GM21825 (cell line): ENCODE results near the gene MAGEF1.

Source experiments
- ATAC-seq: cut with Tn5 transposase; IDR thresholded peaks from one replicate; pipeline ENCODE4 v1.9.1; 2021; ENCODE audit warnings: mild to moderate bottlenecking, moderate library complexity; ENCODE audit not compliant: unreplicated experiment

Gene MAGEF1

DNA sequence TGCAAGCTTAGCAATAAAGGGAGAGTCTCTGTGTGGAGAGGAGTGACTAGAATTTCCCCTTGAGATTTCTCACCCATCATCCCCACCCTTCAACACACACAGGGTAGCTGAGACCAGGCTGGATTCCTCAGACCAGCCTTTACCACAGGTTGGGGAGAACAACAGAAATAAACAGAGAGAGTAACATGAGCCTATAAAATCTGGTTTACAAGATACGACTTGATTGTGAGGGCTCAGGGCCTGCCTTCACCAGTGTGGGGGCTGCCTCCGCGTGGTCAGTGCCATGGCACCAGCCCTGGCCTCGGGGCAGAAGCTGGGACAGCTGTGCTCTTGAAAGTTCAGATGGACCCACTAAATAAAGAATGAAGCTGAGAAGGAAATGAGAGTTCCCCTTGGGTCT lies 14.6 kb upstream of the MAGEF1 start:
- ATAC-seq = no peak

DNA sequence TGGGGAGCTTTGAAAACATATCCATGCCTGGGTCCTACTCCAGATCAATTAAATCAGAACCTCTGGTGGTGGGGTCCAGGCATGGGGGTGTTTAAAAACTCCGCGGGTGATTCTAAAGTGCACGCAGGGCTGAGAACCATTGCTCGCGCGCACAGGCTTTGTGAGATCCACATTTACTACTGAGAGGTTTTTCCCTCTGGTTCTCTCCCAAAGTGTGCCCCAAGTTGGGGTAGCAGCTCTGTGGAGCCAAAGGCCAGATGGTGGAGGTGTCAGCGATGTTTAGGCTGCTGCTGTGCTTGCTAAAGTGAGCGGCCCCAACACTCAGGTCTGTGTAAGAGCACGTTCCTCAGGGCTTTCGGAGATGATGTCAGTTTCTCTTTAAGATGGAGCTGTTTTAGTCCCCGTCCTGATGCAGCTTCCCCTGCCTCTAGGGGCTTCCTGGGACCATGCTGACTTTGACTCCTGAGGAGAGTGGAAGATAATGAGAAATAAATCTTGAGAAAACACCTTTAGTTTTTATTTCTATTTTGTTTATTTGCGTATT lies 13.4 kb upstream of the MAGEF1 start:
- no peak for ATAC-seq

DNA sequence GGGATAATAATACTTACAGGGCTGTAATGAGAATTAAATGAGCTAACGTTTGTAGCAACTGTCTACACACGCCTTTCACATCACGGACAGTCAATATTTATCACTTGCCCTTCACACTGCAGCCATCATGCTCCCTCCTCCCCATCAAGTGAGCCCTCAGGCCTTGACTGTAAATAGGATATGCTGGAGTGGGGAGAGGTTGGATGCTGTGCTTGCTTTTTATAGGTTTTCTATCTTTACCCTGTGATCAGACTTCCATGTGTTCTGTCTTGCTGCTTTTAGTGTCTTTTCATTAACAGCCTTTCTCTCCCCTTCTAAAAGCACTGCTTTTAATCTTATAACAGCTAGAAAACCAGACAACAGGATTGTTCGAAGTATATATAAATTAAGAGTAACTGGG lies 12.8 kb upstream of the MAGEF1 start:
- no peak for ATAC-seq

DNA sequence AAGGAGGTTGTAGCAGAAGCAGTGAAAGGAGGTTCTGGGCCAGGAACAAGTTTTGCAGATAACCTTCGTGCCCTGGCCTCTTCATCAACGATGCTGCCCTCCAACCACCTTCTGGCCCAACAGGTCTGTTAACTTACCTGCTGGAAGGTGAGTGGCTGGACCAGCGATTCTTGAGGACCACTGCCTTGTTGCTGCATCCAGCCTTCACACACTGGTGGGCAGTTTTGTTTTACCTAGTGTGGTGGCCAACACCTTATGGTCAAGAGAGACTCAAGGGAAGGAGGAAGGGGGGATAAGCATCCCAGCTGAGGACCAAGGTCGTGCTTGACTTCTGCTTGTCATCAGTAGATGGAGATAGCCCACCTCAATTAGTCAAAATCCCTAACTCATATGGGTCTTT lies 7.8 kb upstream of the MAGEF1 start:
- no peak for ATAC-seq

DNA sequence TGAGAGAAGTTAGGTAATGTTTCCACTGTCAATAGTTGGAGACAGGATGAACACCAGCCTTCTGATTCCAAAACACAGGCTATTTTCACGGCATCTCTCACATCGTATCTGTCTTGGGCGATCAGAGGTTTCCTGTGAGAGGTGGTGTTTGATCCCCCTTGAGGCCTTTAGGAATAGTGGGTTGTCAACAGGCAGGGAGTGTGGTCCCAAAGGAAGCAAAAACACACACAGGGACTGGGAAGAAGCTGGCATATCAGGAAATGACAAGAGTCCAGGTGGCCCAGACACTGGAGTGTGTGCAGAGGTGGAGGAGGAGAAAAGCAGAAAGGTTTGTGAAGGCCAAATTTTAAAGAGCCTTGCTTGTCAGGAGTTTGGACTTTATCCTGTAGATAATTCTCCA lies 6.6 kb upstream of the MAGEF1 start:
- ATAC-seq = no peak

DNA sequence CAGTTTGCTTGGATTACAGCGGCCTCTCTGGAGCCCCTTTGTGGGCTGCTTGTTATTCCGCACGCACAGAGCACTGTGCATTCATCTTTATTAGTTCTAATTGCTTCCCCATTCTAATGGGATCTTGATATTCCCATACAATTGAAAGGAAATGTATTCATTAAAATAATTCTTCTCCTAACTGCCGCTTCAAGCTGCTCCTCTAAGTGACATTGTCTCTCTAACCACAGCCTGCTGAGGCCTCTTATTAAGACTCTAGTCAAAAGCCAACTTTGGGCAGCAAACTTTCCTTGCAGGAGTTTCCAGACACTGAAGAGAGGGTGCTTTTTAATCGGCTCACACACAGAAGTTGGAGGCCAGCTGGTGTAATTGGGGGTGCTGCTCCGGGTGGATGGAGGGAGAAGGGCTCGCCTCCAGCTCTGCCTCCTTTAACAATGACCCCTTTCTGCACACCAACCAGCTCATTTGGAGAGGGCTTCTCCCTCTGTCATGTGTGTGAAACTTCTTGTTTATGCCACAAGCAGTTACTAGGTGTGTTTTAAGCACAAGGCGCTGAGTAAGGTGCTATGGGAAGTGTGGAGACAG lies 5.6 kb upstream of the MAGEF1 start:
- ATAC-seq = no peak

DNA sequence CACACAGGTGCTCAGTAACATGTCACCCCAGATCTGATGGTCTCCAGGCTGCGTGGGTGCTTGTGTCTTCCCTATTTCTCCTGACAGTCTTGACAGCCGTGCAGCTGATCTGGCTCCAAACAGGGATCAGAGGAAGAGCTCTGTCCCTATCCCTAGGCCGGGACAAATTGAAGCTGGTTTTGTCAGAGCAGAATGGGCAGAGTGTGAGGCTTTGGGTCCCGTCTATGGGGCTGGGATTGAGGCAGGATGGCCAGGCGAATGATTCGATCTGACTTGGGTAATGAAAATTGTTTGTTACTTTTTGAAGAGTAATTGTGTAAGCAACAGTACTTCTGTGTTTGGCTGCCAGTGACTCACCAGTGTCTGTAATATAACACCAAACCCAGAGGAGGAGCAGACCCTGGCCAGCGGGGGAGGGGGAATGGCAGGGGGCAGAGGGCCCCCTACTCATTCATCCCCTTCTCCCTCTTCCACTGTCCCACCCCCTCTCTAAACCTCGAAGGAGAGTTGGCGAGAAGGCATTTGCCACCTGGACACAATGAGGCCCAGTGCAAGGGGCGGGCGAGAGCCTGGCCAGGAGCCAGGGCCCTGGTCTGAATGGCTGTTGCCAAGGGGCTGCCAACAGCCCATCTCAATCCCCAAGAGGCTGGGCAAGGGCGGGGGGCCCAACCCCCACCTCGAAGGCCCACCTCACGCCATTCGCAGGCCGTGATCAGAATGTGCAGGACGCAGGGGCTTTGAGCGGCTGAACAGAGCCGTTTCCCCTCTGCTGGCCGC lies 4.9 kb upstream of the MAGEF1 start:
- ATAC-seq = no peak

DNA sequence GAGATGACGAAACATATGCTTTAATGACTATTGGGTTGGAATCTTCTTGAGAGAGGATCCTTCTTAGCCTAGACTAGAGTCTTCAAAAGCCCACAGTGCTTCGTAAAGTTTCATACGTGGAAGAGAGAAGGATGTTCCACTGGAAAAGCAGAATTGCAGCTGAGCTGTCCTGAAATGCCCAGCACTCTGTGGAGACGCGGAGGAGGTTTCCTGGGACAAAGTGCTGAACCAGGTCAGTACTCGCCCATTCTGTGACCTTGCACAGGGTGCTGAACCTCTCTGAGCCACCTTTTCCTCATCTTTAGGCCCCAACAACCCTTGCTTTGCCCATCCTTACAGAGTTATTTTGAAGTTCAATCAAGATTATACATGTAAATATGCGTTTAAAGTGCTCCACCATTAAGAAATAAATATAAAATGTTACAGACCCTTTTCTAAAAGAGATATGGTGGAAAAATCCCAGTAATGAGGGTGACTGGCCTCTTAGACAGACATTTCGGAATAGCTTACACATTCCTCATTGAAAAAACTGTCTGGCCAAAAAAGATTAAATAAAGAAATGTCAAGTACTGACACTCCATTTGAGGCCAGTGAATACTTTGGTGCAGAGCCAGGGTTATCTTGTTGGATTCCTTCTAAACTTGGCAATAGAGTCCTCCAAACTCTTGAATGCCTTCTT lies 4.2 kb upstream of the MAGEF1 start:
- ATAC-seq = no peak

DNA sequence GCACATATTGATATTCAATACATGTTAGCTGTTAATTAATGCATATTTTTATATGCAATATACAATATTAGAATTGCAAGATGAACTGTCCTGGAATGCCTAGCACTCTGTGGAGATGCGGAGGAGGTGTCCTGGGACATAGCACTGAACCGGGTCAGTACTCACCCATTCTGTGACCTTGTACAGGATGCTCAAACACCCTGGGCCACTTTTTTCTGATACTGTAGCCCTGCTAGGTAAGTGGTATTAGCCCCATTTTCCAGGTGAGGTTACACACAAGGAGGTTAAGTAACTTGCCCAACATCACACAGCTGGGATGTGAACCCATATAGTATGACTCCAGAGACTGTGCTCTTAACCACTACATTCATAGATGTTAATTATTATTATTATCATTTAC lies 1.7 kb upstream of the MAGEF1 start:
- no peak for ATAC-seq

DNA sequence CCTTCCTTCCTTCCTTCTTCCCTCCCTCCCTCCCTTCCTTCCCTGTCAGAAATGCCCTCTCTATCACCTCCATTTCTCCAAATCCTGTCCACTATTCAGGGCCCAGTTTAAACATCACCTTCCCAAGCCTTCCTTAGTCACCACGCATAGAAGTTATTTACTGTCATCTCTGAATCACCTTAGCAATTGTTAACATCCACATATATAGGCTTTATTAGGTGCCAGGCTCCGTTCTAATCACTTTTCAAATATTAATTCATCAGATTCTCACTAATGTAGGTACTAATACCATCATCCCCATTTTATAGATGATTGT lies 1.1 kb upstream of the MAGEF1 start:
- no peak for ATAC-seq

DNA sequence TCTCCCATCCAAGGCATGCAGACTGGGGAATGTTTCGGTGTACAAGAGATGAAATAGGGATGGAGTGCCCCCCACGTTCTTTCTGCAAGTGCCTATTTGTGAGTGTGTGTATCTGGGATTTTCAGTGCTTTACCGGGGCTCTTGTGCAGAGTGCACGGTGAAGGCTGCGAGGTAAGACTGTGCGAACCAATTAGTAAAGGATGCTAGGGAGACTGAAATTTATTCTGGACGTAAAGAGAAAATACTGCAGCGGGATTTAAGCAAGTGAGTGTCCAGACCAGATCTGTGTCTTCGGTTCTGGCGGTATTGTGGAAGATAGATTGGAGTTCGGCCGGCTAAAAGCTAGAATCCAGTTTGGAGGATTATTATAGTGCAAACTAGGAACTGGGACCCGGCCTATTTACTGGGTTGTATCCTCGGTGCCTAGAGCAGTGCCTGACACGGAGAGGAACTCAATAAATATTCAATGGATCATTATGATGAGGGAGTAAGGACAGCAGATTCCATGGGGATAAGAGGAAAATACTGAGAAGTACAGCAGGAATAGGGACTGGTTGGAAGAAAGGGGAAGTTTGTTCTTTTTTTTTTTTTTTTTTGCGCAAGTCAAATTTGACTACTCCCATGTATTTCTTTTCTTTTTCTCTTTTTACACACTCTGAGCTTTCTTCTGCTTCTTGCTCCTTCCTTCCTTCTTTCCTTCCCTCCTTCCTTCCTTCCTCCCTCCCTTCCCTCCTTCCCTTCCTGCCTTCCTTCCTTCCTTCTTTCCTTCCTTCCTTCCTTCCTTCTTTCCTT lies 580 bp upstream of the MAGEF1 start:
- ATAC-seq = peak; percentile 17

DNA sequence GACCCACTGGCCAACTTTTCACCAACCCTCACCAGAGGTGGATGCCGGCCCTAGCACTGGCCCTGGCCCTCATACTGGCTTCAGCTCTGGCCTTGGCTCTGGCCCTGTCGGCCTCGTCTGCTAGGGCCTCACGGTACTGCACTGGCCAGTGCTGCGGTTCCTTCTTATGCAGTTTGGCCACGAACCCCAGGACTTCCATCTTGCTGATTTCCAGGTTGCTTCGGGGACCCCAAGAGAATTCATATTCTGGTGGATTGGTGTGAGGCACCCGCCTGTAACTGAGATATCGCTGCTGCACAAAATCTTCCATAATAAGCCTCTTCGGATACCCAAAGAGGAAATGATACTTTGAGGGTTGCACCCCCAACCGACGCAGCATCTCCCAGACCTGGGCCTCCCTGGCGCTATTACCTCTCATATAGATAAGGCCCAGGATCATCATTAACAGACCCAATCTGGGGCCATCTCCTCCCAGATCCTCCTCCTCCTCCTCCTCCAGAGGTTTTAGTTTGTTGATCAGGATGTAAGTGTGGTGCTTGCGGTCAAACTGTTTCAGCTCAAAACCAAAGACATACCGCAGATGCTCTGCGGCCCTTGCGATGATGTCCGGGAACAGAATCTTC lies 883 bp downstream of the MAGEF1 start:
- ATAC-seq = peak; percentile 48

DNA sequence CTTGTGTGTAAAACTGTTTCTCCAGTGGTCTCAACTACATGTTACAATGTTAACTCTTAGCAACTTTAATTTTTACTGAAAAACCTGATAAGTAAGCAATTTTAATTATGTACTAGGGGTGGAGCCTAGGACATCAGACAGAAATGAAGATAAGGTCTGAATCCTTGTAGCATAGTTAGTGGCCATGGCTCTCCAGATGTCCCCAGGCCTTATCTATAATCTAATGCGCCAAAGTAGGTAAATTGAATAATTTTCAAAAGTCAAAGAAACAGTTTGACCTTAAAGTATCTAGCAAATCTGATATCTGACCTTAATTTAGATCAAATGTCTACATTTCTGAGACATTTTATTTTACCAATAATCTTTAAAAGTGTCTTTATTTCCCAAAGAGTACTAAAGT lies 8.2 kb downstream of the MAGEF1 start:
- ATAC-seq = no peak

DNA sequence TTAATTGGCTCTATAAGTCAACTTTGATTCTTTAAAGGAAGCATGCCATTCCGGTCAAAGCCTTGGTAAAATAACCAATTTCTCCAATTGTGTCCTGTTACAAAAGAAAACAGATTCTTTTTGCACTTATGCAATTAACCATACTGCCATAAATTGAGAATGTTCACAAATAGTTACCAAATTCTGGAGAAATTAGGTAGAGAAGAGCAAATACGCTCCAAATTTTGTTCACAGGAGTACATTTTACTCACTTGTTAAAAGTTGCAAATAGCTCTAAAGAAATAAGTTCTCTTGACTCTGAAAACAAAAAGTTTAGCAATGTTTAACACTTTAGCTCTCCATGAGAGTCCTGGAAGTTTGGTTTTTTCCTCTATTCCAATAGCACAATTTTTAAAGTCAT lies 11.1 kb downstream of the MAGEF1 start:
- no peak for ATAC-seq

DNA sequence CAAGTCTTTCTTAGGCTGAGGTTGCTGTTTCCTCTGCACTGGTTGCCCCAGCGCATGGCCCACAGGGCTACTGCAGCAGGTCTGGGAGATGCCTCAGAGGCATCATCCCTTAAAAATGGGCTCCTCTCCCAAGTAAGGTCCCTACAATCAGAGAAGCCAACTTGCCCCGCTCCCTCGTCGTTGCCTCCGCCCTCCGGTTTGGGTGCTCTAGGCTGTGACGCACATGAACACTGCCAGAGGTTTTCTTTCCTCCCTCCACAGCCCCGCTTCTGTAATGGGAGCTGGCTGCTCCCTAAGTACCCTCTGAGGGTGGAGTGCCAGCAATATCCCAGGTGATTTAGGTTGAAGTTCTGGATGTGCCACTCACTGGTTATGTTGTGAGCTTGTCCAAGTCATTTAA lies 14.0 kb downstream of the MAGEF1 start:
- ATAC-seq = no peak

DNA sequence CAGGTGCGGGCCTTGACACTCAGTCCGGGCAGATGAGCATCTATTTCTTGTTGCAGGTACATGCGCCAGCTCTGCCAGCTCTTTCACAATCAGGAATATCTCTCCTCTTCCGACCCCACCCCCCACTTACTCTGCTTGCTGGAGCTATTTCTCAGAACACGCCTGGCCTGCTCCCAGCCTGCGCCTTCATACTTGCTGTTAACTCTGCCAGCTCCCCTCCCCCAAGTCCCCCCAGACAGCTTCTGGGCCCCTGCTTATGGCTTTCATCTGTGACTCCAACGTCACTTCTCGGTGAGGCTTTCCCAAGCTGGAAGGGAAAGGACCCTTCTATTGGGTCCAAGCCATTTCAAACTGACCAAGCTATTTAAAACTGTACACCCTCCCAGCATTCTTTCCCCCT lies 15.2 kb downstream of the MAGEF1 start:
- no peak for ATAC-seq

DNA sequence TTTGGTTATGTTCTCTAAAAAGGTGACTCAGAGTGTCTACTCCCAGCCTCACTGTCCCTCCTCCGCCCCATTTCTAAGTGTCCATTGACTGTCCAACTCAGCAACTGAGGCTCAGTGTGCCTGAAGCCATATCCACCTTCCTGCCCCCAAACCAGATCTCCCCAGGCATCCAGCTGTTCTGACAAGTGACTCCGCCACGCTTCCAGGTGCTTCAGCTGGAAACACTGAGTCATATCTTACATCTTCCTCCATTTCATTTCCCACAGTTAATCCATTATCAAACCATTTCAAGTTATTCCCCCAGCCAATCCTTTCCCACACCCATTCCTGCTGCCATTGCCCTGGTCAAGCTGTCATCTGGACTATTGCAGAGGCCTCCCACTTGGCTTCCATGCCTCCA lies 17.1 kb downstream of the MAGEF1 start:
- ATAC-seq = no peak

DNA sequence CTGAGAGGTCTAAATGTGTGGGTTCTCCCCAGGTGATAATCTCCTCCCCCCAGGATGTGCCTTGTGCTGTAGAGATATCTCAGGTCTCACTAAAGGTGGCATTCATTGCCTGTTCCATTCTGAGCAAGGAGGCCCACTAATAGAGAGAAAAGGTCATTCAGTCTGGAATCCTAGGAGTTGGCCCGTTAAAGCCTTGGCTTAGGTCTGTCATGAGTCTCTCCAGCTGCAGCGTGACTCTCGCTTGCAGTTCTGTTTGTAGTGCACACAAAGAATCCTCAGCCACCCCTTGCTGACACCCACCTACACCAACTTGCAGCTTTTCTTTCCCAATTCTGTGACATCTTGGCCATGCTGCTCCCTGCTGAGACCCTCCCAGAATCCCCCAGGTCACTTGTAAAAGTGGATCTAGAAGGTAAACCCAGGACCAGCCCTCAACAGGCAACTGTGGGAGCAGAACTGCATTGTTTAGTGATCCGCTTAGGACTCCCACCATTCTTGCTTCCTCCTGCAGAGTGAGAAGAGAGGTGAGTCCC lies 17.7 kb downstream of the MAGEF1 start:
- no peak for ATAC-seq

DNA sequence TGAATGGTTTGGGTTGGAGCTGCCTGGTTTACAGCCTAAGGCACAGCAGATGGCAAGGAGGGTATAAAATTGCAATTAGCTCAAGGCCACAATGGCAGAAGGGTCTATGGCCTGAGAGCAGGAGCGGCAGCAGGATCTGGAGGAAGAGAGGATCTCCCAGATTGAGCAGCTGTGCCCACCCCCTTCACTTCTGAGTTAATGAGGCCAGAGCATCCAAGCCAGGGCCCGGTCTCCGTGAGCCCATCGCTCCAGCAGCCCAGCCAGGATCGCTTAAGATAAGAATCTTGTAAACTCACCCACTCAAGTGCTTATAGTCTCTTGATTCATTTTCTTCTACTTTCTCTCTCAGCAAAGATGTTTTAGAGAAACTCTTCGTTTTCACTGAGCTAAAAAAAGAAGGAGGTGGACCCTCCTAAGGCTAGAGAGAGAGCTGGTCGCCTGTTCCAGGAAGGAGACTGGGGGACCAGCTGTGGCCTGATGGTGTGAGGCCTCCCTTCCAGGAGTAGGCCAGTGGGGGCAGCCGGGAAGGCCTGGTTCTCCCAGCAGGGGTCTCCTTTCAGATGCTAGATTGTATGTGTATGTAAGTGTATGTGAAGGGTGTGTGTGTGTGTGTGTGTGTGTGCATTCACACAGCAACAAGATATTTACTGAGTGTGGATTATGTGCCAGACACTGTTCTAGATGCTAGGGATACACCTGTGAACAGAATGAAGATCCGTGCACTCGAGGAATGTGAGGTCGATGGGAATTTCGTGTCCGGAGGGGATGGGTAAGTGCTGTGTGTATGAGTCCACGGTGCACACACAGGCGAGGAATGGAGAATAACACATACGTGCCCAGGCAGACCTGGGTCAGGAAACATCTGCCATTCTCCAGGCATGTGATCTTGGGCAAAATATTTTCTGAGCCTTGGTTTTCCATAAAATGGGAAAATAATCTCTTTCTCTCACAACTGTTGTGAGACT lies 18.6 kb downstream of the MAGEF1 start:
- no peak for ATAC-seq
